ACHN (cell line): ENCODE results near the gene AMACR.
A peak's percentile ranks its signal among the peaks of the same experiment; 100 is the strongest.
"Not testable (repeated sequence)": the region's sequence is repeated elsewhere in the genome, so short reads cannot be mapped to it uniquely, and the experiment has no call there.

ENCODE experiments used
- DNase-seq: peaks from one replicate; pipeline ENCODE4 v3.0.0-alpha.2; 2015
- in situ Hi-C: cut with HindIII; loops from 2 replicates; pipeline ENCODE4 v1.10.0; 2017; ENCODE audit warnings: low sequenced_read_pairs, low pct_ligation_motif_present, low pct_unique_long_range_greater_than_20kb

The AMACR gene

GRCh38 chr5:34014626-34015025 lies 6.8 kb upstream of the AMACR start:
- in situ Hi-C loops, result no loop called here

GRCh38 chr5:34013547-34013946 lies 5.7 kb upstream of the AMACR start:
- no peak for DNase-seq
- in situ Hi-C loops, result no loop called here

More at GRCh38 chr5:34014626-34015025, 6.8 kb upstream of the AMACR start:
- no peak for DNase-seq

- no peak for DNase-seq
- in situ Hi-C loops, result no loop called here
Observed at GRCh38 chr5:34012791-34013190, 4.9 kb upstream of the AMACR start.

- in situ Hi-C loops, result no loop called here
- no peak for DNase-seq
Observed at GRCh38 chr5:34011536-34011935, 3.7 kb upstream of the AMACR start.

GRCh38 chr5:34010146-34010545 lies 2.3 kb upstream of the AMACR start:
- in situ Hi-C loops, DNase-seq: not testable (repeated sequence)

GRCh38 chr5:34009610-34010009 lies 1.8 kb upstream of the AMACR start:
- no peak for DNase-seq
- in situ Hi-C loops, result no loop called here

GRCh38 chr5:34008802-34009201 lies 952 bp upstream of the AMACR start:
- in situ Hi-C loops, result no loop called here
- no peak for DNase-seq

- DNase-seq, result peak; percentile 4
- in situ Hi-C loops, result no loop called here
Observed at GRCh38 chr5:34007201-34007620, 639 bp downstream of the AMACR start.

GRCh38 chr5:34005681-34006080 lies 2.2 kb downstream of the AMACR start:
- DNase-seq, result no peak
- in situ Hi-C loops, result no loop called here

- in situ Hi-C loops, result no loop called here
- peak; percentile 92 for DNase-seq
Observed at GRCh38 chr5:34005211-34005610, 2.6 kb downstream of the AMACR start.

GRCh38 chr5:34003941-34004340 lies 3.9 kb downstream of the AMACR start:
- in situ Hi-C loops, result no loop called here
- DNase-seq, result no peak

- DNase-seq, result no peak
- in situ Hi-C loops, result no loop called here
Observed at GRCh38 chr5:34002629-34003328, 5.1 kb downstream of the AMACR start.

- DNase-seq, result peak; percentile 47
- in situ Hi-C loops, result no loop called here
Observed at GRCh38 chr5:34001241-34001841, 6.5 kb downstream of the AMACR start.

- no peak for DNase-seq
- in situ Hi-C loops, result no loop called here
Observed at GRCh38 chr5:33999978-34000377, 7.9 kb downstream of the AMACR start.

GRCh38 chr5:33997331-33997983 lies 10.4 kb downstream of the AMACR start:
- peak; percentile 59 for DNase-seq
- in situ Hi-C loops, result no loop called here

GRCh38 chr5:33995865-33996264 lies 12.0 kb downstream of the AMACR start:
- in situ Hi-C loops, result no loop called here
- DNase-seq, result no peak

GRCh38 chr5:33994845-33995244 lies 13.0 kb downstream of the AMACR start:
- DNase-seq, result no peak
- in situ Hi-C loops, result no loop called here

- DNase-seq, result no peak
- in situ Hi-C loops, result no loop called here
Observed at GRCh38 chr5:33992864-33993263, 15.0 kb downstream of the AMACR start.

GRCh38 chr5:33985447-33985846 lies 22.4 kb downstream of the AMACR start:
- in situ Hi-C loops, result no loop called here
- DNase-seq, result no peak

- in situ Hi-C loops, result no loop called here
- DNase-seq, result no peak
Observed at GRCh38 chr5:33984671-33985124, 23.2 kb downstream of the AMACR start, which contains the start of gene SLC45A2. Gene SLC45A2, minus strand, starts transcription at chr5:33984693. Its CDS starts 110 bp downstream, at chr5:33984583.
